Smooth muscle cell (in vitro differentiated cells): Measurements from ENCODE around the gene EIF4E1B. TPM values are rescaled to one million over a fixed set of nuclear protein-coding genes. Genes with fewer than 3 reads are reported as not detected.
A peak's percentile ranks its signal among the peaks of the same experiment; 100 is the strongest.

Experiments used
- DNase-seq: peaks from one replicate; lab custom pipeline; 2025; ENCODE audit not compliant: unreplicated experiment; lab: John Stamatoyannopoulos, UW
- H2AFZ ChIP-seq: fragments of 200-600 bp; sonication (generic); 2 replicates; pipeline ENCODE4 v1.6.0; 2016; ENCODE audit warnings: antibody characterized with exemption, low read depth, mild to moderate bottlenecking
- H3F3A ChIP-seq: fragments of 200-600 bp; sonication (generic); 2 replicates; pipeline ENCODE4 v1.6.0; 2017; ENCODE audit warnings: antibody characterized with exemption, low read depth
- H3K27ac ChIP-seq: fragments of 200-600 bp; sonication (generic); 2 replicates; pipeline ENCODE4 v1.5.1; 2016; ENCODE audit warnings: low read depth, mild to moderate bottlenecking
- H3K27me3 ChIP-seq: fragments of 200-600 bp; sonication (generic); 2 replicates; pipeline ENCODE4 v1.6.1; 2016; ENCODE audit warnings: low read depth, mild to moderate bottlenecking
- H3K36me3 ChIP-seq: fragments of 200-600 bp; sonication (generic); 2 replicates; pipeline ENCODE4 v1.5.1; 2016; ENCODE audit warnings: low read depth
- H3K4me1 ChIP-seq: fragments of 200-600 bp; sonication (generic); 2 replicates; pipeline ENCODE4 v1.5.1; 2016; ENCODE audit warnings: low read depth
- H3K4me2 ChIP-seq: fragments of 200-600 bp; sonication (generic); 2 replicates; pipeline ENCODE4 v1.6.0; 2016; ENCODE audit warnings: mild to moderate bottlenecking
- H3K4me3 ChIP-seq: fragments of 200-600 bp; sonication (generic); 2 replicates; pipeline ENCODE4 v1.5.1; 2016; ENCODE audit warnings: mild to moderate bottlenecking
- H3K79me2 ChIP-seq: fragments of 200-600 bp; sonication (generic); 2 replicates; pipeline ENCODE4 v1.6.0; 2016; ENCODE audit warnings: low read depth, mild to moderate bottlenecking
- H3K9ac ChIP-seq: fragments of 200-600 bp; sonication (generic); 2 replicates; pipeline ENCODE4 v1.6.0; 2016; ENCODE audit warnings: low read depth
- H3K9me3 ChIP-seq: fragments of 200-600 bp; sonication (generic); replicated peaks from 2 replicates; pipeline ENCODE4 v1.5.1; 2016; ENCODE audit warnings: low read depth
- H4K20me1 ChIP-seq: fragments of 200-600 bp; sonication (generic); 2 replicates; pipeline ENCODE4 v1.6.0; 2016; ENCODE audit warnings: low read depth
- CTCF ChIP-seq: fragments of 200-600 bp; sonication (generic); IDR thresholded peaks from 2 replicates; pipeline ENCODE4 v1.5.1; 2017; ENCODE audit warnings: borderline replicate concordance, mild to moderate bottlenecking, antibody characterized with exemption; ENCODE audit not compliant: insufficient read depth, poor library complexity, severe bottlenecking
- WGBS: methylation state at CpG from one replicate; pipeline ENCODE4 v1.1.7; 2016; ENCODE audit warnings: low lambda C conversion rate; 5-methylcytosine and 5-hydroxymethylcytosine counted together
- polyA plus RNA-seq: library from polyadenylated mRNA; unstranded; fragments of >200 nt; fragmentation: Nextera tagmentation; extraction: Ambion mirVana; gene quantifications from 2 replicates; pipeline ENCODE4 v1.2.1, GENCODE V29; 2016
- total RNA-seq: library from RNA; depleted of rRNA; stranded (reverse); fragments of >200 nt; gene quantifications from 2 replicates; pipeline ENCODE4 v1.2.3, GENCODE V29; 2014

EIF4E1B gene
- total and polyA plus RNA-seq, 2 experiments from 2014 or later = not detected

GRCh38 chr5:176630681-176631222 is 277 bp downstream of the EIF4E1B start:
- peak overlapping the region; percentile 50 for H3K4me3 ChIP-seq
- H3K9ac ChIP-seq = no peak overlapping the region
- DNase-seq = no peak
- no peaks in the 10 kb centered on the region for H3K79me2 ChIP-seq
- H3F3A ChIP-seq = no peaks in the 10 kb centered on the region
- no peak for TF ChIP-seq CTCF
- H3K27me3 ChIP-seq = peaks cover 81% of the 10 kb centered on the region
- peak overlapping the region; percentile 85 for H3K4me2 ChIP-seq
- H3K9me3 ChIP-seq = no peaks in the 10 kb centered on the region
- WGBS = 17% methylated on average over 20 of the region's 20 CpGs
- peak overlapping the region; percentile 3 for H2AFZ ChIP-seq
- H4K20me1 ChIP-seq = no peaks in the 10 kb centered on the region
- H3K36me3 ChIP-seq = no peaks in the 10 kb centered on the region
- no peak overlapping the region for H3K27ac ChIP-seq
- H3K4me1 ChIP-seq = peaks cover 11% of the 10 kb centered on the region

- H3K27me3 ChIP-seq = peaks cover 75% of the 10 kb centered on the region
- H3K79me2 ChIP-seq = no peaks in the 10 kb centered on the region
- no peak overlapping the region for H3K9ac ChIP-seq
- no peak for TF ChIP-seq CTCF
- WGBS = 87% methylated on average over 7 of the region's 7 CpGs
- no peaks in the 10 kb centered on the region for H3K9me3 ChIP-seq
- DNase-seq = no peak
- no peak overlapping the region for H3K4me3 ChIP-seq
- H3K4me1 ChIP-seq = peaks cover 11% of the 10 kb centered on the region
- H2AFZ ChIP-seq = no peak overlapping the region
- H3F3A ChIP-seq = no peaks in the 10 kb centered on the region
- no peaks in the 10 kb centered on the region for H3K36me3 ChIP-seq
- no peak overlapping the region for H3K27ac ChIP-seq
- H4K20me1 ChIP-seq = no peaks in the 10 kb centered on the region
- no peak overlapping the region for H3K4me2 ChIP-seq
Measured at GRCh38 chr5:176631383-176632200, 1.1 kb downstream of the EIF4E1B start.

- no peak overlapping the region for H2AFZ ChIP-seq
- DNase-seq = no peak
- H3K27ac ChIP-seq = no peak overlapping the region
- H3K4me2 ChIP-seq = no peak overlapping the region
- no peak overlapping the region for H3K4me3 ChIP-seq
- 88% methylated on average over 2 of the region's 2 CpGs for WGBS
- no peaks in the 10 kb centered on the region for H3K79me2 ChIP-seq
- no peaks in the 10 kb centered on the region for H3K36me3 ChIP-seq
- peaks cover 63% of the 10 kb centered on the region for H3K27me3 ChIP-seq
- TF ChIP-seq CTCF = no peak
- H3K9ac ChIP-seq = no peak overlapping the region
- no peaks in the 10 kb centered on the region for H3F3A ChIP-seq
- peaks cover 11% of the 10 kb centered on the region for H3K4me1 ChIP-seq
- H4K20me1 ChIP-seq = no peaks in the 10 kb centered on the region
- H3K9me3 ChIP-seq = no peaks in the 10 kb centered on the region
Measured at GRCh38 chr5:176632745-176633144, 2.3 kb downstream of the EIF4E1B start.
